Measurements from ENCODE around the gene XPO5. TPM values are rescaled to one million over a fixed set of nuclear protein-coding genes. Genes with fewer than 3 reads are reported as not detected.

Gene XPO5
- total RNA-seq, 2 donors from 2014 or later, result 16.8 to 20.5 TPM

Small RNA genes lying within 50 kb of the gene (small RNA-seq; reads per million reads assigned to genes)
- not detected for gene RF00426
- gene RNU6-1113P, result not detected

Other genes with a start within 250 kb of the XPO5 start
- 10 to 100 TPM; 14.0 to 14.5 TPM for gene ZNF318, start 206.4 kb downstream of the XPO5 start, total RNA-seq
- 10 to 100 TPM; 17.1 to 44.5 TPM for gene ABCC10, start 148.5 kb downstream of the XPO5 start, total RNA-seq
- not detected for gene DLK2, start 120.5 kb downstream of the XPO5 start, total RNA-seq
- gene TJAP1, start 98.5 kb downstream of the XPO5 start, total RNA-seq, result 10 to 100 TPM; 16.9 to 47.5 TPM
- not detected for gene LRRC73, start 65.7 kb downstream of the XPO5 start, total RNA-seq
- 100 to 1,000 TPM in 1 of 2 donors, 10 to 100 TPM in 1; 79.4 to 122 TPM for gene YIPF3, start 59.1 kb downstream of the XPO5 start, total RNA-seq
- 10 to 100 TPM; 19.1 to 20.2 TPM for gene POLR1C, start 58.9 kb downstream of the XPO5 start, total RNA-seq
- 1 to 10 TPM; 4.3 to 8.8 TPM for gene POLH, start 147 bp upstream of the XPO5 start, total RNA-seq
- gene GTPBP2, start 53.2 kb upstream of the XPO5 start, total RNA-seq, result 10 to 100 TPM; 32.9 to 55.0 TPM
- gene MAD2L1BP, start 59.8 kb upstream of the XPO5 start, total RNA-seq, result 10 to 100 TPM; 14.8 to 17.4 TPM
- gene RSPH9, start 69.0 kb upstream of the XPO5 start, total RNA-seq, result not detected
- gene MRPS18A, start 111.8 kb upstream of the XPO5 start, total RNA-seq, result 10 to 100 TPM; 16.9 to 36.3 TPM
- gene VEGFA, start 194.2 kb upstream of the XPO5 start, total RNA-seq, result 100 to 1,000 TPM in 1 of 2 donors, 10 to 100 TPM in 1; 84.8 to 272 TPM